ENCODE data around the gene SCAF11. TPM values are rescaled to one million over a fixed set of nuclear protein-coding genes. Genes with fewer than 3 reads are reported as not detected.
"Not testable (repeated sequence)": the region's sequence is repeated elsewhere in the genome, so short reads cannot be mapped to it uniquely, and the experiment has no call there.

SCAF11 gene
- total RNA-seq, 1 donor from 2014 or later = 38.7 TPM

GRCh38 chr12:46005823-46006222, 15.4 kb upstream of the SCAF11 start:
- no peaks in the 10 kb centered on the region for H3K27me3 ChIP-seq (ENCODE audit: control insufficient read depth, insufficient read depth, low read length)
- FAIRE-seq (no peak), DNase-seq (ENCODE audit: low read depth) (no peak)
- TF ChIP-seq CTCF (IDR thresholded peaks at IDR 0.05; ENCODE audit: insufficient read depth, low read length, severe bottlenecking) = no peak
- no peaks in the 10 kb centered on the region for H3K36me3 ChIP-seq (ENCODE audit: control insufficient read depth, insufficient read depth, low read length)
- H3K4me3 ChIP-seq (ENCODE audit: low read depth, low read length) = no peak overlapping the region

GRCh38 chr12:46005151-46005797, 14.9 kb upstream of the SCAF11 start:
- TF ChIP-seq CTCF (IDR thresholded peaks at IDR 0.05; ENCODE audit: insufficient read depth, low read length, severe bottlenecking) = peak; percentile 16
- no peaks in the 10 kb centered on the region for H3K27me3 ChIP-seq (ENCODE audit: control insufficient read depth, insufficient read depth, low read length)
- DNase-seq (ENCODE audit: low read depth) (peak; percentile 24), FAIRE-seq (no peak)
- H3K36me3 ChIP-seq (ENCODE audit: control insufficient read depth, insufficient read depth, low read length) = no peaks in the 10 kb centered on the region
- no peak overlapping the region for H3K4me3 ChIP-seq (ENCODE audit: low read depth, low read length)

- TF ChIP-seq CTCF (IDR thresholded peaks at IDR 0.05; ENCODE audit: insufficient read depth, low read length, severe bottlenecking) = no peak
- H3K4me3 ChIP-seq (ENCODE audit: low read depth, low read length) = no peak overlapping the region
- H3K36me3 ChIP-seq (ENCODE audit: control insufficient read depth, insufficient read depth, low read length) = no peaks in the 10 kb centered on the region
- H3K27me3 ChIP-seq (ENCODE audit: control insufficient read depth, insufficient read depth, low read length) = no peaks in the 10 kb centered on the region
- DNase-seq (ENCODE audit: low read depth) = no peak
- no peak for FAIRE-seq
Observed at GRCh38 chr12:46004715-46005114, 14.3 kb upstream of the SCAF11 start.

GRCh38 chr12:46000076-46000475, 9.7 kb upstream of the SCAF11 start:
- H3K27me3 ChIP-seq (ENCODE audit: control insufficient read depth, insufficient read depth, low read length); FAIRE-seq; H3K4me3 ChIP-seq (ENCODE audit: low read depth, low read length); DNase-seq (ENCODE audit: low read depth); H3K36me3 ChIP-seq (ENCODE audit: control insufficient read depth, insufficient read depth, low read length): not testable (repeated sequence)

GRCh38 chr12:45994736-45995135, 4.4 kb upstream of the SCAF11 start:
- no peaks in the 10 kb centered on the region for H3K36me3 ChIP-seq (ENCODE audit: control insufficient read depth, insufficient read depth, low read length)
- no peaks in the 10 kb centered on the region for H3K27me3 ChIP-seq (ENCODE audit: control insufficient read depth, insufficient read depth, low read length)
- TF ChIP-seq CTCF (IDR thresholded peaks at IDR 0.05; ENCODE audit: insufficient read depth, low read length, severe bottlenecking) = no peak
- DNase-seq (ENCODE audit: low read depth) = no peak
- no peak overlapping the region for H3K4me3 ChIP-seq (ENCODE audit: low read depth, low read length)
- no peak for FAIRE-seq

- H3K36me3 ChIP-seq (ENCODE audit: control insufficient read depth, insufficient read depth, low read length) = peaks cover 1% of the 10 kb centered on the region
- no peak for TF ChIP-seq CTCF (IDR thresholded peaks at IDR 0.05; ENCODE audit: insufficient read depth, low read length, severe bottlenecking)
- no peaks in the 10 kb centered on the region for H3K27me3 ChIP-seq (ENCODE audit: control insufficient read depth, insufficient read depth, low read length)
- FAIRE-seq (no peak), DNase-seq (ENCODE audit: low read depth) (peak; percentile 37)
- peak overlapping the region; percentile 59 for H3K4me3 ChIP-seq (ENCODE audit: low read depth, low read length)
Observed at GRCh38 chr12:45991284-45992249, 1.2 kb upstream of the SCAF11 start.

Measured in bronchial epithelial cell (primary cell).